K562 (cell line): ENCODE measurements around the gene MDFIC. TPM values are rescaled to one million over a fixed set of nuclear protein-coding genes. Genes with fewer than 3 reads are reported as not detected.

Experiments used
- ATAC-seq: fragments of 200-7000 bp; cut with Tn5 transposase; 3 replicates; pipeline ENCODE4 v1.9.1; 2020; ENCODE audit warnings: moderate library complexity
- BruUV-seq: library from RNA; stranded (reverse); fragments of 400-500 nt; replicated peaks from 2 replicates; lab custom pipeline; 2021; lab: Mats Ljungman, UMichigan
- CTCF ChIA-PET: fragments of 300-600 bp; formaldehyde crosslinking; extraction: SDS; loops from one replicate; lab custom pipeline; 2021; ENCODE audit warnings: low intra/inter-chr PET ratio; lab: Yijun Ruan, JAX
- POLR2A ChIA-PET: fragments of 300-600, 350-650 bp; sonication (Branson Sonifier 250); formaldehyde crosslinking; extraction: SDS; loops from one replicate; lab custom pipeline; 2021; ENCODE audit warnings: antibody characterized with exemption, inconsistent platforms; lab: Yijun Ruan, JAX
- DNase-seq, 4 experiments: peaks; one replicate each; pipeline versions ENCODE4 v3.0.0 to v3.0.0-alpha.2; 2011 to 2018; ENCODE audit warnings: low spot score in 3 of 4, mixed read lengths in 3 of 4; ENCODE audit errors: extremely low read depth in 1 of 4
- FAIRE-seq: peaks from 2 replicates; lab custom pipeline; 2011; peaks lifted over from hg19 to GRCh38; lab: Jason Lieb, UNC
- H2AFZ ChIP-seq: 2 replicates; pipeline ENCODE4 v1.6.0; 2011; ENCODE audit warnings: low read depth, low read length, control low read depth, inconsistent platforms
- H3K27ac ChIP-seq: fragments of 200-600 bp; 3 replicates; pipeline ENCODE4 v1.8.0; 2011; ENCODE audit warnings: low read depth, mild to moderate bottlenecking, control low read depth, inconsistent platforms, low read length, moderate library complexity, mixed read lengths; ENCODE audit errors: extremely low read depth
- H3K27me3 ChIP-seq, 2 experiments: fragments of 300-600 bp in 1 of 2; 2 replicates in 1 of 2; 3 replicates in 1 of 2; pipeline versions ENCODE4 v1.6.0 to v1.8.0; 2011; ENCODE audit warnings: inconsistent platforms in 2 of 2, low read length in 2 of 2, mild to moderate bottlenecking in 1 of 2, mixed read lengths in 1 of 2, moderate library complexity in 1 of 2; ENCODE audit not compliant: control insufficient read depth in 2 of 2, insufficient read depth in 2 of 2
- H3K36me3 ChIP-seq: fragments of 300-600 bp; 3 replicates; pipeline ENCODE4 v1.8.0; 2011; ENCODE audit warnings: mild to moderate bottlenecking, low read length, inconsistent platforms; ENCODE audit not compliant: control insufficient read depth, insufficient read depth
- H3K4me1 ChIP-seq, 2 experiments: fragments of 200-600 bp in 1 of 2; replicated peaks in 1 of 2; 2 replicates in 1 of 2; 3 replicates in 1 of 2; pipeline versions ENCODE4 v1.5.1 to v1.8.0; 2011; ENCODE audit warnings: inconsistent platforms in 2 of 2, low read length in 2 of 2, mild to moderate bottlenecking in 1 of 2, mixed read lengths in 1 of 2, moderate library complexity in 1 of 2; ENCODE audit not compliant: control insufficient read depth in 2 of 2, insufficient read depth in 2 of 2
- H3K4me2 ChIP-seq: 2 replicates; pipeline ENCODE4 v1.6.1; 2011; ENCODE audit warnings: low read length, control low read depth, inconsistent platforms, mixed read lengths; ENCODE audit not compliant: insufficient read depth
- H3K4me3 ChIP-seq: fragments of 200-600 bp; sonication (generic), shearing (Covaris generic); 2 replicates; pipeline ENCODE4 v1.5.1; 2016; ENCODE audit warnings: control low read depth, inconsistent platforms
- H3K79me2 ChIP-seq: fragments of 200-600 bp; 3 replicates; pipeline ENCODE4 v1.8.0; 2011; ENCODE audit warnings: low read length, inconsistent platforms; ENCODE audit not compliant: control insufficient read depth, insufficient read depth
- H3K9ac ChIP-seq, 2 experiments: 2 replicates each; pipeline versions ENCODE4 v1.6.0 to v1.6.1; 2011; ENCODE audit warnings: low read depth in 2 of 2, low read length in 2 of 2, control low read depth in 1 of 2, inconsistent platforms in 1 of 2, mild to moderate bottlenecking in 1 of 2, mixed read lengths in 1 of 2; ENCODE audit not compliant: insufficient read depth in 1 of 2
- H3K9me1 ChIP-seq: one replicate; pipeline ENCODE4 v1.6.0; 2011; ENCODE audit warnings: inconsistent platforms, mild to moderate bottlenecking, low read length, moderate library complexity; ENCODE audit not compliant: control insufficient read depth, insufficient read depth
- H3K9me3 ChIP-seq: replicated peaks from 2 replicates; pipeline ENCODE4 v1.5.1; 2011; ENCODE audit warnings: low read depth, low read length, inconsistent platforms; ENCODE audit not compliant: control insufficient read depth, insufficient read depth
- H4K20me1 ChIP-seq: replicated peaks from 2 replicates; pipeline ENCODE4 v1.6.1; 2011; ENCODE audit warnings: low read length, inconsistent platforms, mixed read lengths; ENCODE audit not compliant: control insufficient read depth, insufficient read depth
- CREM ChIP-seq: IDR thresholded peaks from 2 replicates; pipeline ENCODE4 v1.6.1; 2014; ENCODE audit warnings: antibody characterized with exemption, low read depth
- CUX1 ChIP-seq: fragments of 200-800 bp; sonication (Bioruptor generic); IDR thresholded peaks from 2 replicates; pipeline ENCODE4 v1.6.1; 2016; ENCODE audit warnings: missing genetic modification characterization, missing compliant biosample characterization
- HDAC1 ChIP-seq, 2 experiments: fragments of 450-650 bp; IDR thresholded peaks; 2 replicates each; pipeline ENCODE4 v1.6.1; 2016 to 2017; ENCODE audit warnings: inconsistent platforms in 1 of 2, mild to moderate bottlenecking in 1 of 2, moderate library complexity in 1 of 2
- LARP7 ChIP-seq: fragments of 450-650 bp; IDR thresholded peaks from 2 replicates; pipeline ENCODE4 v1.6.1; 2016
- RUNX1 ChIP-seq: sonication (generic); IDR thresholded peaks from 2 replicates; pipeline ENCODE4 v1.6.1; 2016; ENCODE audit warnings: antibody characterized with exemption, low read depth
- SAP30 ChIP-seq: fragments of 200-600 bp; sonication (generic); IDR thresholded peaks from 2 replicates; pipeline ENCODE4 v1.6.1; 2012; ENCODE audit warnings: borderline replicate concordance, low read depth, mild to moderate bottlenecking, moderate library complexity, low read length, control low read depth, inconsistent platforms; ENCODE audit not compliant: insufficient read depth, poor library complexity, severe bottlenecking
- USF1 ChIP-seq: sonication (generic); formaldehyde crosslinking; IDR thresholded peaks from 2 replicates; pipeline ENCODE4 v1.9.0; 2022; ENCODE audit warnings: mild to moderate bottlenecking, missing genetic modification reagents
- WGBS: fragments of 100-300 bp; shearing (Covaris generic); methylation state at CpG from one replicate; pipeline ENCODE4 v1.1.6; 2016; ENCODE audit warnings: low coverage, mixed read lengths; ENCODE audit not compliant: insufficient coverage; ENCODE audit errors: missing lambda C conversion rate; 5-methylcytosine and 5-hydroxymethylcytosine counted together
- in situ Hi-C: fragments of 300-500 bp; cut with MboI; formaldehyde crosslinking; loops from 4 replicates; pipeline ENCODE4 v1.15.0; 2018; ENCODE audit warnings: inconsistent platforms, mixed read lengths
- intact Hi-C: fragments of 100-400 bp; cut with micrococcal nuclease; formaldehyde crosslinking; loops from 2 replicates; pipeline ENCODE4 v1.14.2; 2022
- polyA plus RNA-seq, 8 experiments: library from polyadenylated mRNA; depleted of rRNA in 4 of 8; stranded (reverse) in 5 of 8; unstranded in 3 of 8; fragments of >200 nt; fragmentation: Nextera tagmentation in 2 of 8; fragmentation: Illumina TruSeq in 1 of 8; extraction: Ambion mirVana in 2 of 8; extraction: Trizol in 1 of 8; gene quantifications; 2 replicates each; pipeline versions ENCODE4 v1.2.1 to v1.2.3, GENCODE V29; 2011 to 2014; ENCODE audit warnings: inconsistent platforms in 1 of 8, missing spikeins in 1 of 8
- total RNA-seq, 7 experiments: library from RNA; depleted of rRNA in 6 of 7; stranded (reverse); fragments of >200 nt in 6 of 7; fragmentation: Illumina TruSeq in 2 of 7; extraction: Trizol in 2 of 7; gene quantifications; 2 replicates each; pipeline versions ENCODE4 v1.2.1 to v1.2.3, GENCODE V29; 2011 to 2021; ENCODE audit warnings: low replicate concordance in 1 of 7

The MDFIC gene
- total and polyA plus RNA-seq, 9 of the 15 experiments (the other 6 are each of a cell fraction or from before 2014, with no cell fraction given) = 0.13 to 0.24 TPM; not detected in 7

GRCh38 chr7:114941692-114942091 lies 19.8 kb downstream of the MDFIC start (continued):
- TF ChIP-seq CUX1 (CRISPR knock-in tag) = no peak

GRCh38 chr7:114942446-114943175 lies 20.7 kb downstream of the MDFIC start:
- CTCF ChIA-PET = no interaction called here
- Histone ChIP-seq H4K20me1 (no peaks in the 10 kb centered on the region), H3K36me3 (no peaks in the 10 kb centered on the region), H3K79me2 (no peaks in the 10 kb centered on the region), H3K9me1 (no peaks in the 10 kb centered on the region), H3K4me3 (no peak overlapping the region), H3K4me1 (no peaks in the 10 kb centered on the region), H3K4me2 (no peak overlapping the region), H3K27me3 (no peaks in the 10 kb centered on the region), H3K27ac (no peak overlapping the region), H3K9ac (no peak overlapping the region), H3K9me3 (no peaks in the 10 kb centered on the region), H2AFZ (no peak overlapping the region)
- in situ Hi-C loops = no loop called here
- POLR2A ChIA-PET = no interaction called here
- ATAC-seq = no peak
- FAIRE-seq = no peak
- DNase-seq = no peak
- 0% methylated on average over 9 of the region's 9 CpGs for WGBS
- BruUV-seq = no TSS peak
- intact Hi-C loops = loop anchor here (10.0 kb wide), 1 partner anchor 918 kb away; no protein-coding TSS in a partner anchor
- TF ChIP-seq HDAC1 (IDR thresholded peaks at IDR 0.05) = no peak
- TF ChIP-seq LARP7 = no peak
- no peak for TF ChIP-seq SAP30
- no peak for TF ChIP-seq CREM
- TF ChIP-seq CUX1 (CRISPR knock-in tag) = no peak
- TF ChIP-seq USF1 (CRISPR knock-in tag) = no peak
- no peak for TF ChIP-seq RUNX1
